NCI-H187 (cell line): ENCODE results near the gene HIVEP3.
A peak's percentile ranks its signal among the peaks of the same experiment; 100 is the strongest.

Experiments
- DNase-seq, 2 experiments: peaks; one replicate each; lab custom pipeline; 2025; lab: John Stamatoyannopoulos, UW

The HIVEP3 gene

DNA sequence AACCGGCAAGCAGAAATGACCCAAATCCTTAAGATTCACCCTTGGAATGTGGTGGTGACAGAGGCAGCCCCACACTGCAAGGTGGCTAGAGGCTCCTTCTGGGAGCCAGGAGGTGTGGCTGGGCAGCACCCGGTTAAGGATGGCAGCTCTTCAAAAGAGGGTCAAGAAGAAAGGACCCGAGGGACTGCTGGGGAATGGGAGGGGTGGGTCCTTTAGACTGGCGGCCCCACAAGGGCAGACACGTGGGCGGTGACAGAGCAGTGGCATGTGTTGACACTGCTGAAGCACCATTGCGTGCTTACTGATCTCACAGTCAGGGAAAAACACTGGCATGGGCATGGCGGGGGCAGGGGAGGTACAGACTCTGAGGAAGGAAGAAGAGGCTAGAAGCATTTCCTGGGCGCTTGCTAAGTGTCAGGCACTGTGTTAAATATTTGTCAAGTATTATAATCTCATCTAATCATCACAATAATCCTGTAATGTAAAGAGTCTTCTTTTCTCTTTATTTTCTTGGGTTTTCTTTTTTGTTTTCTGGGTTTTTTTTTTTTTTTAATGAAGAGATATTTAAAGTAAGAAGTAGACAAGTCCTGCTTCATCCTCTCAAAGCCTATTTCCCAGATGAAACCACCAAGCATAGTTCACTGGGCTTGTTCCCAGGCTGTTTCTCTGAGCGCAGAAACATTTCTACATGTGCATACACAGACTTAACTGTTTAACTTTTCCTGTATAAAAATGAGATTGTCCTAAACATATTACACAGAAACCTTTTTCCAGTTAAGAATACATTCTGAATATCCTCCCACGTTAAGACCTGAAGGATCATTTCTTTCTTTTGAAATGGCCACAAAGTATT is 268.5 kb downstream of the HIVEP3 start:
- DNase-seq = no peak

DNA sequence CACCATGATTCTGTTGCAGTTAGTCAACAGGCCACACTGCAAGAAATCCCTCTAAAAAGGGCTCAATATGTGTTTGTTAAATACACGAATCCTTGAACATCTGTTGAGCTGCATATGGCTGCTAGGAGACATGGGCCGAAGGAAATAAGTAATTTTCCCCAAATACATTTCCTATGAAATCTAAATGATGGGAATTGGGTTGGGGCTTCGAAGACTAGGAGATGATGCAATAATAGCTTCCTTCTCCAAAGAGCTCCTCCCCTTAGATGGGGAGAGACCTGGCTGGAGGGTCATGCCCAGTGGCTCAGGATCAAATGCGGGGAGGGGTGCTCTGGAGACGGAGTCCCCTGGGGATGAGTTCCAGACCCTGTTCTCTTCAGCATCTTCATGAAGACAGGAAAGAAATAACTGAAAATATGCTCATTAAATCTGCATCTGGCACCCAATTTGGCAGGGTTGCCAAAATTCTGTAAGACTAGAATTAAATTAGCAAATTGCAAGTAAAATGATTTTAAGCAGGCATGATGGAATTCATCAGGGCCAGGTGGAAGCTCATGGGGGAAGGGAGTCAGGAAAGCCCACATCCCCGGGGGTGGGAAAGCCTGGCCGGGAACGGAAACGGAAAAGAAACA is 269.2 kb downstream of the HIVEP3 start:
- no peak for DNase-seq

- peak in 1 of 2 experiments; percentile 4 for DNase-seq
These were observed 269.9 kb downstream of the HIVEP3 start for GRCh38 chr1:41648844-41649243.

DNA sequence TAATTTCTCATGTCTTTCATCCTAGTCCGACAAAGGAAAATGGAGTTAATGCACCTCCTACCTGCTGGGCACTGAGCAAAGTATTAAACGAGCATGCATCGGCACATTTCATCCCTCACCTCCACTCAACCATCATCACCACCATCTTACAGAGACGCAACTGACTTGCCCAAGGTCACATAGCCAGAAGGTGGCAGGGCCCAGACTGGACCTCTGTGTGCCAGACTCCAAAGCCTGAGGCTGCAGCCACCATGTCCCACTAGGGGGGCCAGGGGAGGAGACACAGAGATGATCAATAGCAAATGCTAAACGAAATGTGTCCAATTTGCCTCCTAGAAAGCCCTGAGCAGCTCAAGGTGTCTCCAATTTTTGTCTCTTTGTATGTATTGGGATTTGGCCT is 270.5 kb downstream of the HIVEP3 start:
- DNase-seq = no peak

- DNase-seq = no peak
These were observed 271.2 kb downstream of the HIVEP3 start for GRCh38 chr1:41647221-41648135.

DNA sequence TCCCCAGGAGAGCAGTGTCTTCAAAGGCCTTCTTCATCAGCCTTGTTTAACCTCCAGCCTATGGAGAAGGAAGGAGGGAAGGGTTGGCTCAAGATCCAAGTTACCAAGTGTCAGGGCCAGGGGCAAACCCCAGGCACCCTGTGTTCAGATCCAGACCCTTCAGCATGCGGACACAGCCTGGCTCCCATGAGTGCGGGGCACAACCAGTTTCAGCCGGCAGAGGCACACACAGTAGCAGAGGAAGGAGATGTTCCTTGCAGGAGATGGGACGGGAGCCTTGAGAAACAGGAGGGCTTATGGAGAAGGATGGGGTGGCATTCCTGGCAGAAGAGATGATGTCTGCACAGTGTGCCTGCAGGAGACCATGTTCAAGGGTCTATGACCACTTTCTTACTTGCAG is 272.5 kb downstream of the HIVEP3 start:
- DNase-seq = no peak

DNA sequence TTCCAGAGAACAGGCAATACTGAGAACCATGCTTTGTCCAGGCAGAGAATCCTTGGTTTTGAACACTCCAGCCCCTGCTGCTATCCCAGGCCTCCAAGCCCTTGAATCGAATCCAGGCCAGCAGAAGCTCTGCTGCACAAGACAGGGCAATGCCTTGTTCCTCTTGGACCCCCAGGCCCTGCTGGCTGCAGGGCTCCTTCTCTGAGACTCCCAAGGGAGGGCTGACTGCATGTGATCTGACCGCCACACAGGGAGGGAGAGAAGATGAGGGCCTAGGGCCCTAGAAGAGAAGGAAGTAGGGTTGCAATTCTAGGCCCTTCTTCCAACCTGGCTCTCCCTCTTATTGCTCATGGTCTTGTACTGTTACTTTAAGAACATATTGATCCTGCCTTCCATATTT is 273.7 kb downstream of the HIVEP3 start:
- no peak for DNase-seq

- DNase-seq = no peak
These were observed 275.6 kb downstream of the HIVEP3 start for GRCh38 chr1:41642922-41643821.

GRCh38 chr1:41641941-41642527 is 276.7 kb downstream of the HIVEP3 start:
- DNase-seq = no peak

GRCh38 chr1:41641475-41641814 is 277.3 kb downstream of the HIVEP3 start:
- no peak for DNase-seq

DNA sequence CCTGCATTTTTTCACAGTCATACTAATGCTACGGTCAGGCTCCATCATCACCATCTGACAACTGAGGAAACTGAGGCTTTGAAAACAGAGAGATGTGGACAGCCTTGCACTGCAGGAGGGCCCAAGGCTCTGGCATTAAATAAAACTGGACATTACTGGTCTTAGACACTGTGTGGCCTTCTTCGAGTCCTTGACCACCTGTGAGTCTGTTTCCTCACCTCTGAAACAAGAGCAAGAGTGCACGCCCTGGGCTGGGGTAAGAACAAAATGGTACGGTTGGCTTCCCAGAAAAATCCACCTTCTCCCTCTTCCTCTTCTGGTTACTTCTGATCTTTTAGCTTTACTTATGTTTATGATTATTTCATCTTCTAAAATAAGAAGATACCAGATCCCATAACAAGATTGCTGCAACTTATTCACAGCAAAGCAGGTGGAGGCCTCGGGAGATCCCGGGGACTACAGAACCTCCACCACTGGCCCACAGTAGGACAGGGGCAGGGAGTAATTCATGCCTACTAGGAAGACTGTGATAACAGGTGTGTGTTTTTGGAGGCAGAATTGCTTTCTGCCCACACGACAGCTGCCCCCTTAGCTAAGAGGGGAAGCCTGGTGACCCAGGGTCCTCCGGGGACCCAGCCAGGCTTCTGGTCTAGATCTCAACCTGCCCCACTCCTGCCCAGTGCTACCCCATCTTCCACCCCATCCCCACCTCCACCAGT is 277.8 kb downstream of the HIVEP3 start:
- DNase-seq = no peak

- no peak for DNase-seq
These were observed 278.5 kb downstream of the HIVEP3 start for GRCh38 chr1:41640141-41640751.

GRCh38 chr1:41639332-41639936 is 279.3 kb downstream of the HIVEP3 start:
- no peak for DNase-seq

DNA sequence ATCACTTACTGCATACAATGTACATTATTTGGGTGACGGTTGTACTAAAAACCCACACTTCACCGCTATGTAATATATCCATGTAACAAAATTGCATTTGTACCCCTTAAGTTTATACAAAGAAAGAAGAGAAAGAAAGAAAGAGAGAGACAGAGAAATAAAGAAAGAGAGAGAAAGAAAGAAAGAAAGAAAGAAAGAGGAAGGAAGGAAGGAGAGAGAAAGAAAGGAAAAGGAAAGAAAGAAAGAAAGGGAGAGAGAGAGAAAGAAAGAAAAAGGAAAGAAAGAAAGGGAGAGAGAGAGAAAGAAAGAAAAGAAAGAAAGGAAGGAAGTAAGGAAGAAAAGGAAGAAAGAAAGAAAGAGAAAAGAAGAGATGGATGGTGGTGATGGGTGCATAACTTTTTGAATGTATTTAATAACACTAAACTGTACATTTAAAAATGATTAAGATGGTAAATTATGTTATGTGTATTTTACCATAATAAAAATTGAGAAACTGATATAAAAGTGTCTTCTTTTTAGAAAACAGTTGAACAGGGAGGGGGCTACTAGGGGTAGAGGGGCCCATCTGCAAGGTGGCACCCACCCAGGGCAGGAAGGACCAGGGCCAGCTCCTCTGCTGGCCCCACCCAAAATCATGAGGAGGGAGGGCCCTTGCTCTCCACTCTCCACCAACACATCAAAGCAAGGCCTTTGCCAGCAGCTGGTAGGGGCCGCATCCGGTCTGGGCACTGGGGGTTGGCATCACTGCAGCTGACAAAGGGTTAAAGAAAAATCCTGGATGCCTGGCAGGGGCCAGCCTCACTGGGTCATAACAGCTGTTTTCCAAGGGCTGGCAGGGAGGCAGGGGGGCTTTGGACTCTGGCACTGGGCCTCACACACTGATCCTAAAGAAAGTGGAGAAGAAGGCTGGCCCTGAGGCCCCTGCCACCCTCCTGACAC is 280.4 kb downstream of the HIVEP3 start:
- DNase-seq = no peak

DNA sequence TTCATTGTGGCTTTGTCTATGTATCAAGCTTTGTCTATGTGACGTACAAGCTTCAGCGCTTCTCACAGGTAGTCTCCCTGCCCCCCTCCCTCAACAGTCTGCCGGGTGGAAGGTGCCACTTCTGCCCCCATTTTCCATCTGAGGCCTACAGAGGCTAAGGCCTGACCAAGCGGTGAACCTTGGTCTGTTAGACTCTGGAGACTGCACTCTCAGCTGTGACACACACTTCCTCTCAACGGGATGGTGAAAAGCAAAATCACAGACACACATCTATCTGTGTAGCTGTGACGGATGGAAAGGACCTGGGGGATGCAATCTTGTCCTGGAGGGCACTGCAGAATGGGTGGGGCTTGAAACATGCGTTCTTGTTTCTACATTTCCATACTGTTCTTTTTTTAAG is 281.4 kb downstream of the HIVEP3 start:
- DNase-seq = no peak

GRCh38 chr1:41633764-41634163 is 285.0 kb downstream of the HIVEP3 start:
- DNase-seq = no peak

DNA sequence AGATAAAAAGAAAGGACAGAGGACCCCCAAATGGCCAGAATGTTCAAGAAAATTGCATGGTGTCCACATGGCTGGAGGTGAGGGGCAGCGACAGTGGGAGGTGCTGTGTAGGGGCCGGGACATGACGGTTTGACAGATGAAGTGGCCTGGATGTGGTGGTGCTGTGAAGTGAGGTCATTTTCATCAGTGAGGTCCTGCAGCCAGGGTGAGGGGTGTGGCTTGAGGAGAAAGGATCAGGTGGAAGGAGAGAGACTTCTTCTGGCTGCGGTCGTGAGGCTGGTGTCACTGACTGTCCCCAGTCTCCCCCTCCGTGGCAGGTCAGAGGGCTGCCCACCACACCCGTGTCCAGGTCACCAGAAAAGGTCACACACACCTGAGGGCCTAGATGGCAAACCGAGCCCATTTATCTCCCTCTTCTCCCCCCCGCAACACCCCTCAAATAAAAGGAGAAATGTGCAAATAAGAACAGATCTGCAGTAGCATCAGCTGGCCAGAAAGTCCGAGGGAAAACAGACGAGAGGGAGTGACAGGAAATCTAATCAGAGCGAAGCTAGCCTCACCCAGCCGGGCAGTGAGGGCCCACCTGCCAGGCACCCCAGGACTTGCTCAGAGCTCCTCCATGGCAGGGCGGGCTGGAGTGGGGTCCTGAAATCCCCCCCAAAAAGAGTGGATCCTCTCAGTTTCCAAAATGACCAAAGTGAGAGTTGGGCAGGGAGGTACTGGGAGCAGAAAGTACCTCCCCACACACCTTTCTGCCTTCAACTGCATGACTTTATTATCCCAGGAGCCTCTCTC is 285.7 kb downstream of the HIVEP3 start:
- no peak for DNase-seq

- DNase-seq = no peak
These were observed 286.8 kb downstream of the HIVEP3 start for GRCh38 chr1:41631971-41632370.
